SKM-1 (cell line): Measurements from ENCODE around the gene KLF16.
"Not testable (repeated sequence)": the region's sequence is repeated elsewhere in the genome, so short reads cannot be mapped to it uniquely, and the experiment has no call there.

Source experiments
- DNase-seq: peaks from one replicate; lab custom pipeline; 2025; ENCODE audit not compliant: unreplicated experiment; lab: John Stamatoyannopoulos, UW

The KLF16 gene

DNA sequence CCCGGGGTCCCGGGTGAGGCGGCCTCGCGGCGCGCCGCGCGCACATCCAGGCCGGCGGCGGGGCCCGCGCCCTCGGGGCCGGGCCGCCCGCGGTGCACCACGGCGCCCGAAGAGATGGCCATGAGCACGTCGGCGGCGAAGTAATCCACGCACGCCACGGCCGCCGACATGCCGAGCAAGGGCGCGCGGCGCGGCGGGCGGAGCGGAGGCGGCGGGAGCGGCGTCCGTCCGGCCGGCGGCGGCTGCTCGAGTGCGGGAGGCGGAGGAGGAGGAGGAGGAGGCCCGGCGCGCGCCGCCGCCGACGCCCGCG, at the start of gene KLF16:
Gene KLF16 (minus strand): TSS at position 252 of the 310 bp plus-strand sequence. CDS start 82 bp downstream, at position 170.
- DNase-seq, result no peak

DNA sequence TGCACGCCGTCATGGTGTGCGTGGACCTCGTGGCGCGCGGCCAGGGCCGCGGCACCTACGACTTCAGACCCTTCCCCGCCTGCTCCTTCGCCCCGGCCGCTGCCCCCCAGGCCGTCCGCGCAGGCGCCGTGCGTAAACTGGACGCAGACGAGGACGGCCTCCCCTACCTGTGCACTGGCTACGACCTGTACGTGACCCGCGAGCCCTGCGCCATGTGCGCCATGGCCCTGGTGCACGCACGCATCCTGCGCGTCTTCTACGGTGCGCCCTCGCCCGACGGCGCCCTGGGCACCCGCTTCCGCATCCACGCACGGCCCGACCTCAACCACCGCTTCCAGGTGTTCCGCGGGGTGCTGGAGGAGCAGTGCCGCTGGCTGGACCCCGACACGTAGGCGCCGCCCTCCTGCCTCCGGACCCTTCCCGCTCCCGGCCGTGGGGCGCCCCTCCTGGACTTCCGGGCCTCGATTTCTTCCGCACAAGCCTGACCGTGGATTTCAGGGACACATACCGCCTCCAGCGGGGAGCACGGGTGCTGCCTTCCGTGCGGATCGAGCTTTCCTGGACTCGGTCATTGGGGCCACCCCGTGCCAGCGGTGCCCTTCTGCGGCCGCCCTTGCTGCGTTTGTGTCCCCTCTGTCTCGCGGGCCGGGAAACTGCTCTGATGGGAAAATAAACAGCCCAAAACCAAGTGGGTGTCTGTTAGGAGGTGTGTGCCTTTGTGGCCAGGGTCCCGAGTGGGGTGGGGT, 49.6 kb upstream of the KLF16 start:
- DNase-seq, result no peak

DNA sequence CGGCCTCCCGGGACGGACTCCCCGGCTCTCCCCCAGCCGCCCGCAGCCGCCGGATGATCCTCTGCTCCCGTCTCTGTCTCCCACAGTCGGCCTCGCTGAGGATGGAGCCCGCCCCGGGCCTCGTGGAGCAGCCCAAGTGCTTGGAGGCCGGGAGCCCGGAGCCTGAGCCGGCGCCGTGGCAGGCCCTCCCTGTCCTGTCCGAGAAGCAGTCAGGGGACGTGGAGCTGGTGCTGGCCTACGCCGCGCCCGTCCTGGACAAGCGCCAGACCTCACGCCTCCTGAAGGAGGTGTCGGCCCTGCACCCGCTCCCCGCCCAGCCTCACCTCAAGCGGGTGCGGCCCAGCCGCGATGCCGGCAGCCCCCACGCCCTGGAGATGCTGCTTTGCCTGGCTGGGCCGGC, 48.6 kb upstream of the KLF16 start:
- no peak for DNase-seq

DNA sequence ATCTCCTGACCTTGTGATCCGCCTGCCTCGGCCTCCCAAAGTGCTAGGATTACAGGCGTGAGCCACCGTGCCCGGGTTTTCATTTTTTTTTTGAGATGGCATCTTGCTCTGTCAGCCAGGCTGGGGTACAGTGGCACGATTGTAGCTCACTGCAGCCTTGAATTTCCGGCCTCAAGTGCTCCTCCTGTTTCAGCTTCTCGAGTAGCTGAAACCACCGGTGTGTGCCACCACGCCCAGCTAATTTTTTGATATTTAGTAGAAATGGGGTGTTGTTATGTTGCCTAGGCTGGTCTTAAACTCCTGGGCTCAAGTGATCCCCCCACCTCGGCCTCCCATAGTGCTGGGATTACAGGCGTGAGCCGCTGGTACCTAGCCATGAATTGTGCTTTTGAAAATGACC, 47.7 kb upstream of the KLF16 start:
- DNase-seq, result no peak

DNA sequence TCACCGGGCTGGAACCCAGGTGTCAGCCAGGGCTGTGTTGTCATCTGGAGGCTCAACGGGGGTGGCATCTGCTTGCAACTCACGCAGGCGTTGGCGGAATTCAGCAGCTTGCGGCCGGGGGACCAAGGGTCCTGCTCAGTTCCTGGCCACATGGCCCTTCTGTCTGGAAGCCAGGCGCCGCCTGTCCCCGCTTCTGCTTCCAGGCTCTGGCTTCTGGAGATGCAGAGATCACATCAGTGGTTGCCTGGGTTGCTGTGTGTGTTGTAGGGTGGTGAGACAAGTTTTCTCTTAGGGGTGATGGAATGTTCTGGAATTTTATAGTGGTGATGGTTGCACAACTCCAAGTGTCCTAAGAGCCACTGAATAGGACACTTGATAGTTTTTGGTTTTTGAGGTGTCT, 46.8 kb upstream of the KLF16 start:
- no peak for DNase-seq

DNA sequence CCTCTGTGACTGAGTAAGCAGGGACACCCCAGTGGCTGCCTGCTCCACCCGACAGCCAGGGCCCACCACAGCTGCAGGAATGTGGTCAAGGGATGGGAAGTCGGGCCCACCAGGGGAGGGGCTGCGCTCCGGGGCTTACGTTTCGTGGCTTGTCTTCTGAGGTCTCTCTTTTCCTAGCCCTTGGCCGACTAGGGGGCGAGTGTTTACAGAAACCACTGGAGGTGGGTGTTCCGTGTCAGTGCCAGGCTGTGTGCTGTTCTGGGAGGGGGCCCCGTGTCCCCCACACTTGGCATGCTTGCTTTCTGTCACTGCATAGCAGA, 46.3 kb upstream of the KLF16 start:
- DNase-seq, result no peak

DNA sequence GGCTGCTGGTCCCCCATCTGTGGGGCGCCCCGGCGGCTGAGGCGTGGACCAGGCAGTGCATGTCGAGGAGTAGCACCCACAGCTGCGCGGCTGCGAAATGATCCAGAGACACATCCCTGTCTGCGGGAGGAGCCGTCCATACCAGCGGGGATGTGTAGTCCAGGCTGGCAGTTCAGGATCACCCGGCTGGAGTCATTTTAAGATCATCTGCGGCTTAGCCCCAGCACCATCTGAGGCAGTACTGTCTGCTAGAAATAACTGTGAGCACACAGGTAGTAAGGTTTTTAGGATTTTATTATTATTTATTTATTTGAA, 44.9 kb upstream of the KLF16 start:
- DNase-seq, result no peak

DNA sequence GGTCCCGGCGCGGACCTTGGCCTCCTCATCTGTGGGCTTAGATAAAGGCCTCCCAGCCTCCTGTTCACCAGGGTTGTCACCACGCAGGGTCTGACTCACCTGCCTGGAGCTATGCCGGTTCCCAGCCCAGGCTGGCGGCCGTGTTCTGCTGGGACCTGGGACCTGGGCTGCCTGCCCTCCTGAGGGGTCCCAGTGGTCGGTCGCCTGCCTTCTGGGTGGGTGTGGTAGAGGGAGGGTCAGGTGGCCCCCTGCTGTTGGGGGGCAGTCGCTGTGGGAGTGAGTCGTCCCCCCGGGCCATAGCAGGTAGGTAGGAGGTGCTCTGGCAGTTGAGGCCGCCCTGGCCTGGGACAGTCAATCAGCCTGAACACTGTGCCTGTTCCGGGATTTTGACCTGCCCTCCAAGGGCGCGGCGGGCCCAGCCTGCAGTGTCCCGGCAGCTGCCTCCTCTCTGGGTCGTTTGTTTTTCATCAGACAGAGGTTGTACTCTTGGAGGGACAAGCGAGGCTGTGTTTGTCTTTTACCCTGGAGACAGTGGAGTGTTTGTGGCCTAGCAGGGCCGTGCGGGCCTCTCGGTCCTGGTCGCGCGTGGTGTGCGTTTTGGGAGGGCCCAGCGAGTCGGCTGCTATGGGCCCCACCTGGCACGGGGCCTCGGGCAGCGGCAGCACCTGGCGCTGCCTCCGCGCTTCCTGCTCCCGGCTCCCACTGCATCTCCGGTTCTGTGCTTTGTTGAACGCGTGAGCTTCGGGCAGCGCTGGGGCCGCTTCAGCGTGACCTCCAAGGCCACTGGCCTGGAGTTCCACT, 44.4 kb upstream of the KLF16 start:
- DNase-seq, result no peak

DNA sequence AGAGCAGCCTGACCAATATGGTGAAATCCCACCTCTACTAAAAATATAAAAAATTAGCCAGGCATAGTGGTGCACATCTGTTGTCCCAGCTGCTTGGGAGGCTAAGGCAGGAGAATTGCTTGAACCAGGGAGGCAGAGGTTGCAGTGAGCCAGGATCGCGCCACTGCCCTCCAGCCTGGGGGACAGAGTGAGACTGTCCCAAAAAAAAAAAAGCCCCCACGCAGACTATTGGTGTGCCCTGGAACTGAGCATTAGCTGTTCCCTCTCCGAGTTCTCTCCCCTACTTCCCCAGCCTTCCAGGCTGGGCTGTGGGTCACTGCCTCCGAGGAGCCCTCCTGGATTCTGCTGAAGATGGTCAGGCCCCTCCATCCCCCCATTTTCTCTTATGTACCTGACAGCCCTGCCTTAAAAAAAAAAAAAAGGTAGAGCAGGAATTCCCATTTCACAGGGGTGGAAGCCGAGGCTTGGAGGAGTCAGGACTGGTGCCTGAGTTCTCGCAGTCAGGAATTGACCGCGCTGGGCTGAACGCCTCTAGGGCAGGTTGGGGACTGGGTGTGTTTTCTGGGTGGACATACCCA, 43.7 kb upstream of the KLF16 start:
- DNase-seq, result no peak

DNA sequence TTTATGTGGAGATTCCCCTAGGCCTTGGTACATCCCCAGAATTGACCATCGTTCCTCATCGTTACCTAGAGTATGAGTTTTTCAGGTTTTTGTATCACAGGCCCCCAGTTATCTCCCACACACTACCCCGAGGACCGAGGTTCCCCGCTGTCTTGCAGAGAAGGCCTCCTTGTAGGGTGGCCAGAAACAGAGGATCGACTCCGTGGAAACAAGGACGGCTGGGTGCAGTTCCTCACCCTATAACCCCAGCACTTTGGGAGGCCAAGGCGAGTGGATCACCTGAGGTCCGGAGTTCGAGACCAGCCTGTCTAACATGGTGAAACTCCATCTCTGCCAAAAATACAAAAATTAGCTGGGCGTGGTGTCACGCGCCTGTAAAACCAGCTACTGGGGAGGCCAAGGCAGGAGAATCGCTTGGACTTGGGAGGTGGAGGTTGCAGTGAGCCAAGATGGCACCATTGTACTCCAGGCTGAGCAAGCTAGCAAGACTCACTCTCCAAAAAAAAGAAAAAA, 42.5 kb upstream of the KLF16 start:
- DNase-seq, result no peak

DNA sequence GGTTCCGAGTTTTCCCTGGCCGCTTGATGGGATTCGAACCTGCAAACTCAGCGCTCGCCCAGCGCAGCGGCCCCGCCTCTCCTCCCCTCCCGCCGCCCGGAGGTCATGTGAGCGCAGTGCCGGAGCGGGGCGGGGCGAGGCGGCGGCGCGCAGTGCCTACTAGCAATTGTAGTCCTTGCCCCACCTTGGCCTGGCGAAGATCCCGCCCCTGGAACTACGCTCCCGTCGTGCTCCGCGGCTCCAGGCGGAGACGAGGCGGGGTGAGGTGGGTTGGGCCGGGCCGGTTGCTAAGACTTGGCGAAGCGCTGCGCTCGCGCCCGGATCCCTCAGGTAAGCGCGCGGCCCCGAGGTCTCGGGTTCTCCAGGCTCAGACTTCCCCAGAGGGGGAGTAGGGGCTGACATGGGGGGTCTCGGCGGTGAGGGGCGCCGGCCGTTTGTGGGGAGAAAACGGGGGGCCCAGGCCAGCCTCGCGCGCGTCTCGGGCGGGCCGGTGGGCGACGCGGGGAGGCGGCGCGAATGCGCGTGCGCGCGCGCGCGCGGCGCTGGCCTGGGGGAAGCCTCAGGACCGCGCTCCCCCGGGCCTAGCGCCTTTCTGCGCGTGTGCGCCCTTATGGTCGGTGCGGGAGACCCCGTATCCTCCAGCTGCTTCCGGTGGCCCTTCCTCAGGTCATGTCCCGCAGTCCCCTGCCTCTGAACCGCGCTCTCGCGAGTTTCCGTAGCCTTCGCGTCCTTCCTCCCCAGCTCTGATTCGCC, 41.9 kb upstream of the KLF16 start, which contains the start of the genes ADAT3 and SCAMP4:
Gene ADAT3 (plus strand): TSS at position 290 of the 753 bp plus-strand sequence. CDS start 6,649 bp downstream, outside the sequence.
Gene SCAMP4 (plus strand): TSS at position 290 of the 753 bp plus-strand sequence. CDS start 9,621 bp downstream, outside the sequence.
- DNase-seq, result peak; percentile 44

DNA sequence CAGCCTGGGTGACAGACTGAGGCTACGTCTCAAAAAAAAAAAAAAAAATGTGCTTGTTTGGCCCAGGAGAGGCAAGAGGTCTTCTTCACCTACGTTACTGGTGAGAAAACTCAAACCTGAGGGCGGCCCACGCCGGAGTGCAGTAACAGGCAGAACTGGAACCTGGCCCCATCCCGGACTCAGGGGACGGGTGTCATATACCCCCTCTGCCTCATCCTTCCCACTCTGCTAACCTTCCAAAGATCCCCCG, 41.4 kb upstream of the KLF16 start:
- no peak for DNase-seq

DNA sequence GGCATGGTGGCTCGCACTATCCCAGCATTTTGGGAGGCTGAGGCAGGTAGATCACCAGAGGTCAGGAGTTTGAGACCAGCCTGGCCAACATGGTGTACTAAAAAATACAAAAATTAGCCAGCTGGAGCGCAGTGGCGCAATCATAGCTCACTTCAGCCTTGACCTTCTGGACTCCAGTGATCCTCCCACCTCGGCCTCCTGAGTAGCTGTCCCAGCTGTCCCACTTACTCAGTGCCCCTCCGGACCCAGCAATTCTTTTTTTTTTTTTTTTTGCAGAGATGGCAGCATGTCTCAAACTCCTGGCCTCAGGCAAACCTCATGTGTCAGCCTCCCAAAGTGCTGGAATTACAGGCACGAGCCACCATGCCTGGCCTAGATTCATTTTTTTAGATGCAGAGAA, 39.5 kb upstream of the KLF16 start:
- no peak for DNase-seq

DNA sequence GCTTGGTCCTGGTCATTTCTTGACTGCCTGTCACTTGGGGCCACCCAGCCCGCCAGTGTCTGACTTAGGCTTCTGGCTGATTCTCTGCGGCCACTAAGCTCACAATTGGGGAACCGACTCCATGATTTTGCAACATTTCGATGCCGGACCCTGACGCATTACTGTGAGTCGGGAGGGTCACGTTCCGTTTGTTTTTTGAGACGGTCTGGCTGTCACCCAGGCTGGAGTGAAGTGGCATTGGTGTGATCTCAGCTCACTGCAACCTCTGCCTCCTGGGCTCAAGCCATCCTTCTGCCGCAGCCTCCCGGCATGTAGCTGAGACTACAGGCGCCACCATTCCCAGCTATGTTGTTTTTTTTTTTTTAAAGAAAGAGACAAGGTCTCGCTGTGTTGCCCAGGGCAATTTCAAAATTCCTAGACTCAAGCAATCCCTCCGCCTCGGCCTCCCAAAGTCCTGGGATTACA, 38.6 kb upstream of the KLF16 start:
- DNase-seq, result peak; percentile 38

DNA sequence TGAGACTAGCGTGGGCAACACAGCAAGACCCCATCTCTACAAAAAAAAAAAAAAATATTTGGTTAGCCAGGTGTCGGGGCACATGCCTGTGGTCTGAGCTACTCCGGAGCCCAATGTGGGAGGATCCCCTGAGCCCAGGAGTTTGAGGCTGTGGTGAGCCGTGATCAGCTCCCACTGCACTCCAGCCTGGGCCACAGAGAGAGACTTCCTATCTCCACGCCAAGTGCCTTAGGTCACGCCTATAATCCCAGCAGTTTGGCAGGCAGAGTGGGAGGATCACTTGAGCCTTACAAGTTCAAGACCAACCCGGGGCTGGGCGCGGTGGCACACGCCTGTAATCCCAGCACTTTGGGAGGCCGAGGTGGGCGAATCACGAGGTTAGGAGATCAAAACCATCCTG, 33.1 kb upstream of the KLF16 start:
- no peak for DNase-seq

DNA sequence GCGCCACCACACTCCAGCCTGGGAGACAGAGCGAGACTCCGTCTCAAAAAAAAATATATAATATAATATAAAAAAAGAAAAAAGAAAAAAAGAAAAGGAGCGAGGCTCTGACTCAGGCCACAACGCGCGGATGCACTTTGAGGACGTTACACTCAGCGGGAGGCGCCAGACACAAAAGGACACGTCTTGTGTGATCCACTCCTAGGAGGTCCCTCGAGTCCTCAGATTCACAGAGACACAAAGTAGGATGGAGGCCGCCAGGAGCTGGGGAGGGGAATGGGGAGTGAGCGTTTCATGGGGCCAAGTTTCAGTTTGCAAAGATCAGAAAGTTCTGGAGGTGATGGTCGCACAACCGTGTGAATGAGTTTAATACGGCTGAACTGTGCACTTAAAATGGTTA, 30.4 kb upstream of the KLF16 start:
- no peak for DNase-seq

DNA sequence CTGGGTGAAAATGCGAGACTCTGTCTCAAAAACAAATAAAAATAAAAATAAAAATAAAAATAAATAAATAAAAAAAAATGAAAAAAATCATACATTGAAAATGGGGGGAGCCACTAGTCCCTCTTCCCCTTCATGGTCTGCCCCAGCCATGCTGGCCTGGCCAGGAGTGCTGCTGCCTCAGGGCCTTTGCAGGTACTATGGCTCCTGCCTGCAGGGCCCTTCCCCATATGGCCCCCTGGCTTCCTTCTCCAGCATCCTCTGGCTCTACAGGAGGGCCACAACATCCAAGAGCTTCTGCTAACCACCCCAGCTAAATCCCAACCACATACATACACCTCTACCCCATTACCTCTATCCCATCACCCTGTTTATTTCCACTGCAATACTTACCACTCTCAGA, 26.5 kb upstream of the KLF16 start:
- no peak for DNase-seq

DNA sequence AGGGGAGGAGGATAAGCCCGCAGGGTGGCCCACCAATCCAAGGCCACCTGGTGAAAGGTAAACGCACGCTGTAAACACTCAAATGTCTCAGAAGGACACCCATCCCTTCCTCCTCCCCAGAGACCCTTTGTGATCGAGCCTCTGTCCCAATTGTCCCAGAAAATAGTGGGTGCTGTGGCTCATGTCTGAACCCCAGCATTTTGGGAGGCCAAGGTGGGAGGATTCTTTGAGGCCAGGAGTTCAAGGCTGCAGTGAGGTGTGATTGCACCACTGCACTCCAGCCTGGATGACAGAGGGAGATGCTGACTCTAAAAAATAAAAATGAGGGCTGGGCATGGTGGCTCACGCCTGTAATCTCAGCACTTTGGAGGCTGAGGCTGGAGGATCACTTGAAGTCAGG, 25.0 kb upstream of the KLF16 start:
- no peak for DNase-seq

DNA sequence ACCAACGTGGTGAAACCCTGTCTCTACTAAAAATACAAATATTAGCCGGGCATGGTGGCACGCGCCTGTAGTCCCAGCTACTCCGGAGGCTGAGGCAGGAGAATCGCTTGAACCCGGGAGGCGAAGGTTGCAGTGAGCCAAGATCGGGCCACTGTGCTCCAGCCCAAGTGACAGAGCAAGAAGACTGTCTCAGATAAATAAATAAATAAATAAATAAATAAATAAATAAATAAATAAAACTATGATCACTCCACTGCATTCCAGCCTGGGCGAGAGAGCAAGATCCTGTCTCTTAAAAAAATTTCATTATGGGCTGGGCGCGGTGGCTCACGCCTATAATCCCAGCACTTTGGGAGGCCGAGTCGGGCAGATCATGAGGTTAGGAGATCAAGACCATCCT, 23.0 kb upstream of the KLF16 start:
- DNase-seq, result not testable (repeated sequence)

DNA sequence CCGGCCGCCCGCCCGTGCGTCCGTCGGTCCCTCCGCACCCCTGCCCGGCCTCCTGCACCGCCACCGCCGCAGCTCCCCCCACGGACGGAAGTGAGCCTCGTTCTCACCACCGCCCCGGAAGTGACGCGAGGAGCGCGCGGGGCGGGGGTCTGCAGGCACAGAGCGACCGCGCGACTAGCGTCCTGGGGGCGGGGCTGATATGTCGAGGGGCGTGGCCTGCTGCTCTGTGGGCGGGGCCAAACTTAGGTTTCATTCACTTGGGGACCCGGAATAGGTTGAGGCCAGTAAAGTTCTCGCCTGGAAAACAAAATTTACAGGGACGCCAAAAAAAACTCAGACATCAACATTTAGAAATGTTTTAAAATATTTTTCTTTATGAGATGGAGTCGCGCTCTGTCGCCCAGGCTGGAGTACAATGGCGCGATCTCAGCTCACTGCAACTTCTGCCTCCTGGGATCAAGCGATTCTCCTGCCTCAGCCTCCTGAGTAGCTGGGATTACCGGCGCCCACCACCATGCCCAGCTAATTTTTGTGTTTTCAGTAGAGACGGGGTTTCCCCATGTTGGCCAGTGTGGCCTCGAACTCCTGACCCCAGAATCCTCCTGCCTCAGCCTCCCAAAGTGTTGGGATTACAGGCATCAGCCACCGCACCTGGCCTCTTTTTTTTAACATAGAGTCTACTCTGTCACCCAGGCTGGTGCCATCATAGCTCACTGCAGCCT, 22.2 kb upstream of the KLF16 start, which contains the start of gene ABHD17A:
Gene ABHD17A (minus strand): TSS at position 99 of the 722 bp plus-strand sequence. CDS start 3,930 bp downstream, outside the sequence.
- peak; percentile 82 for DNase-seq
